ENCODE measurements around the gene SAP25. TPM values are rescaled to one million over a fixed set of nuclear protein-coding genes. Genes with fewer than 3 reads are reported as not detected.
A peak's percentile ranks its signal among the peaks of the same experiment; 100 is the strongest.
"Not testable (repeated sequence)": the region's sequence is repeated elsewhere in the genome, so short reads cannot be mapped to it uniquely, and the experiment has no call there.

SAP25 gene
- total RNA-seq, 1 experiment from 2014 or later = 4.4 TPM

DNA sequence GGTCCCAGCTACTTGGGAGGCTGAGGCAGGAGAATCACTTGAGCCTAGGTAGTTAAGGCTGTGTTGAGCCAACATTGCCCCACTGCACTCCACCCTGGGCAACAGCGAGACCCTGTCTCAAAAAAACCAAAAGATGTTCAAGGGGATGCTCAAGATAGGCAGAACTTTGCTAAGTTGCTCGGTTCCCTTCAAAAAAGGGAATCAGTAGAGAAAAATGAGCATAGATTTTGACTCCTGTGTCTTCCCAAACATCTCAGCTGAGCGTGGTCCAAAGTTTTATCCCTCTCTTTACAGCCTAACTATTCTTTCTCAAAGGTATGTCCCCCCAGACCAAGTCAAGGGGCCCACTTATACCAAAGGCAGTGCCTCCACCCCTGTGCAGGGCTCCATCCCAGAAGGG, 20.7 kb downstream of the SAP25 start:
- Histone ChIP-seq H2AFZ (ENCODE audit: low read depth, low read length, poor library complexity, severe bottlenecking) (no peak overlapping the region), H3K4me2 (ENCODE audit: low read length) (no peak overlapping the region), H3K27me3 (ENCODE audit: insufficient read depth, low read length) (no peaks in the 10 kb centered on the region), H3K36me3 (ENCODE audit: control insufficient read depth in 1 of 2, insufficient read depth in 2 of 2, low read length in 2 of 2) (peaks cover 0 to 2% of the 10 kb centered on the region in 2 experiments; a peak in 1 of 4 replicates), H3K9me2 (ENCODE audit: insufficient read depth) (no peaks in the 10 kb centered on the region), H3K27ac (ENCODE audit: low read depth, low read length) (no peak overlapping the region), H3K9me3 (ENCODE audit: control insufficient read depth in 1 of 2, insufficient read depth in 1 of 2, low read depth in 1 of 2, low read length in 2 of 2) (no peaks in the 10 kb centered on the region), H4K20me1 (ENCODE audit: insufficient read depth) (no peaks in the 10 kb centered on the region), H3K4me1 (ENCODE audit: control insufficient read depth in 1 of 2, insufficient read depth in 2 of 2, low read length in 2 of 2) (peaks cover 6 to 10% of the 10 kb centered on the region in 2 experiments), H3K4me3 (replicated peaks in 1 of 2; ENCODE audit: low read depth in 1 of 2, low read length in 2 of 2) (no peak overlapping the region), H3K9ac (ENCODE audit: low read length) (no peak overlapping the region), H3K79me2 (ENCODE audit: insufficient read depth, low read length) (no peaks in the 10 kb centered on the region)
- intact Hi-C loops (cut with micrococcal nuclease) = no loop called here
- DNase-seq (ENCODE audit: low read depth, low spot score) = no peak
- TF ChIP-seq EGR1 (IDR thresholded peaks at IDR 0.05; ENCODE audit: low read depth) (no peak), TCF7L2 (IDR thresholded peaks at IDR 0.05; ENCODE audit: borderline replicate concordance, extremely low read depth, insufficient read depth, insufficient read length) (no peak), SRF (IDR thresholded peaks at IDR 0.05; ENCODE audit: low read depth) (no peak), ZNF274 (IDR thresholded peaks at IDR 0.05; ENCODE audit: low read depth, low read length) (no peak), SP1 (IDR thresholded peaks at IDR 0.05; ENCODE audit: low read depth) (no peak), JUND (IDR thresholded peaks at IDR 0.05) (no peak), CBX3 (IDR thresholded peaks at IDR 0.05; ENCODE audit: low read depth) (no peak), CEBPB (IDR thresholded peaks at IDR 0.05; ENCODE audit: low read depth) (no peak)
- TF ChIP-seq, protein P1, sequence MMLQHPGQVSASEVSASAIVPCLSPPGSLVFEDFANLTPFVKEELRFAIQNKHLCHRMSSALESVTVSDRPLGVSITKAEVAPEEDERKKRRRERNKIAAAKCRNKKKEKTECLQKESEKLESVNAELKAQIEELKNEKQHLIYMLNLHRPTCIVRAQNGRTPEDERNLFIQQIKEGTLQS (IDR thresholded peaks at IDR 0.05) = no peak
- POLR2A ChIA-PET = no interaction called here
- ATAC-seq = no peak
- no TSS peak for BruUV-seq (replicated peaks)
- RAD21 ChIA-PET (ENCODE audit: low non-redundant PET in 1 of 2, low total read pairs in 2 of 2, uncharacterized antibody in 2 of 2, unreplicated experiment in 2 of 2) = no interaction called here
- CTCF ChIA-PET = no interaction called here

DNA sequence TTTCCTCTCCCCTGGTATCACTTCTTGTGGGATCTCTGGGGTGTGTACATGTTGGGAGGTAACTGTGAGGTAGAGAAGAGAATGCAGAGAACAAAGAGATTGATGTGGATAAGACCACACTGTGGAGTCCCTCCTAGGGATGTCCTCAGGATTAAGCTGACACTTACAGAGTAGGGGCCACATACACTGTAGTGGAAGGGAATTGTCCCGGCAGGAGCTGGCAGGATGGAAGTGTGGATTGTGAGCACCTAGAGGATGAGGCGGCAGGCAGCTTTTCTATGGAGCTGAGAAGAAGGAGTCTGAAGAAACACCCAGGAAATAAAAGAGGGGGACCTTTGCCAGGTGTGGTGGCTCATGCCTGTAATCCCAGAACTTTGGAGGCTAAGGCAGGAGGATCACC, 21.2 kb downstream of the SAP25 start:
- peaks cover 11 to 15% of the 10 kb centered on the region in 2 experiments for H3K4me1 ChIP-seq (ENCODE audit: control insufficient read depth in 1 of 2, insufficient read depth in 2 of 2, low read length in 2 of 2)
- no peak overlapping the region for H3K9ac ChIP-seq (ENCODE audit: low read length)
- peaks cover 0 to 2% of the 10 kb centered on the region in 2 experiments; a peak in 1 of 4 replicates for H3K36me3 ChIP-seq (ENCODE audit: control insufficient read depth in 1 of 2, insufficient read depth in 2 of 2, low read length in 2 of 2)
- CTCF ChIA-PET = no interaction called here
- POLR2A ChIA-PET = no interaction called here
- ATAC-seq (no peak), DNase-seq (ENCODE audit: low read depth, low spot score) (no peak)
- intact Hi-C loops (cut with micrococcal nuclease) = no loop called here
- H2AFZ ChIP-seq (ENCODE audit: low read depth, low read length, poor library complexity, severe bottlenecking) = no peak overlapping the region
- no peak overlapping the region for H3K27ac ChIP-seq (ENCODE audit: low read depth, low read length)
- no TSS peak for BruUV-seq (replicated peaks)
- no peaks in the 10 kb centered on the region for H3K27me3 ChIP-seq (ENCODE audit: insufficient read depth, low read length)
- no peak overlapping the region for H3K4me2 ChIP-seq (ENCODE audit: low read length)
- RAD21 ChIA-PET (ENCODE audit: low non-redundant PET in 1 of 2, low total read pairs in 2 of 2, uncharacterized antibody in 2 of 2, unreplicated experiment in 2 of 2) = no interaction called here
- no peaks in the 10 kb centered on the region for H3K79me2 ChIP-seq (ENCODE audit: insufficient read depth, low read length)
- H3K4me3 ChIP-seq (replicated peaks in 1 of 2; ENCODE audit: low read depth in 1 of 2, low read length in 2 of 2) = no peak overlapping the region
- no peaks in the 10 kb centered on the region for H3K9me3 ChIP-seq (ENCODE audit: control insufficient read depth in 1 of 2, insufficient read depth in 1 of 2, low read depth in 1 of 2, low read length in 2 of 2)
- H3K9me2 ChIP-seq (ENCODE audit: insufficient read depth) = no peaks in the 10 kb centered on the region
- no peaks in the 10 kb centered on the region for H4K20me1 ChIP-seq (ENCODE audit: insufficient read depth)
- TF ChIP-seq CBX3 (IDR thresholded peaks at IDR 0.05; ENCODE audit: low read depth) (no peak), FOSL1 (IDR thresholded peaks at IDR 0.05; ENCODE audit: low read depth) (no peak), POLR2AphosphoS5 (IDR thresholded peaks at IDR 0.05; ENCODE audit: low read depth, low read length) (no peak)
- TF ChIP-seq, protein P2, sequence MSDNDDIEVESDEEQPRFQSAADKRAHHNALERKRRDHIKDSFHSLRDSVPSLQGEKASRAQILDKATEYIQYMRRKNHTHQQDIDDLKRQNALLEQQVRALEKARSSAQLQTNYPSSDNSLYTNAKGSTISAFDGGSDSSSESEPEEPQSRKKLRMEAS (IDR thresholded peaks at IDR 0.05) = no peak

DNA sequence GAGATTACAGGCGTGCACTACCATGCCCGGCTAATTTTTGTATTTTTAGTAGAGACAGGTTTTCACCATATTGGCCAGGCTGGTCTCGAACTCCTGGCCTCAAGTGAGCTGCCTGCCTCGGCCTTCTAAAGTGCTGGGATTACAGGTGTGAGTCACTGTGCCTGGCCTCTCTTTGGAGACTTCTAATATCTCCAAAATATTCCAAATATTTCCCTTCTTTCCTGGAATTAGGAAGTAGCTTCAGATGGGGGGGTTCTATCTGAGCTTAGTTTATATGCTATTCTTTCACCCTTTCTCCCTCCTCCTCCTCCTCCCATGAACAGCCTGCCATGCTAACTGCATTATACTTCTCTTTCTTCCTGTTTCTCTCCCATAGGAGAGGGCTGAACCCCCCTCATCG, 25.3 kb downstream of the SAP25 start:
- peaks cover 48 to 52% of the 10 kb centered on the region in 2 experiments for H3K4me1 ChIP-seq (ENCODE audit: control insufficient read depth in 1 of 2, insufficient read depth in 2 of 2, low read length in 2 of 2)
- ChIA-PET POLR2A (interaction anchor here (2.1 kb wide), 1 partner anchor 10 kb away, joined by 8 read pairs; the partner anchor contains the start of gene AGFG2), CTCF (interaction anchor here (1.7 kb wide), 1 partner anchor 11 kb away, joined by 10 read pairs; no protein-coding TSS in a partner anchor)
- RAD21 ChIA-PET (ENCODE audit: low non-redundant PET in 1 of 2, low total read pairs in 2 of 2, uncharacterized antibody in 2 of 2, unreplicated experiment in 2 of 2); ATAC-seq; H2AFZ ChIP-seq (ENCODE audit: low read depth, low read length, poor library complexity, severe bottlenecking); H3K27ac ChIP-seq (ENCODE audit: low read depth, low read length); BruUV-seq (replicated peaks); H3K4me3 ChIP-seq (replicated peaks in 1 of 2; ENCODE audit: low read depth in 1 of 2, low read length in 2 of 2); H3K9me3 ChIP-seq (ENCODE audit: control insufficient read depth in 1 of 2, insufficient read depth in 1 of 2, low read depth in 1 of 2, low read length in 2 of 2); H3K27me3 ChIP-seq (ENCODE audit: insufficient read depth, low read length); DNase-seq (ENCODE audit: low read depth, low spot score); intact Hi-C loops (cut with micrococcal nuclease); H4K20me1 ChIP-seq (ENCODE audit: insufficient read depth); H3K9me2 ChIP-seq (ENCODE audit: insufficient read depth); H3K9ac ChIP-seq (ENCODE audit: low read length); H3K36me3 ChIP-seq (ENCODE audit: control insufficient read depth in 1 of 2, insufficient read depth in 2 of 2, low read length in 2 of 2): not testable (repeated sequence)
- H3K4me2 ChIP-seq (ENCODE audit: low read length) = peak overlapping the region; percentile 79; the same call in 1 of the 2 replicates
- peaks cover 13% of the 10 kb centered on the region; the same call in 1 of the 2 replicates for H3K79me2 ChIP-seq (ENCODE audit: insufficient read depth, low read length)

Measured in HCT116 (cell line).